ENCODE measurements around the gene EWSR1. TPM values are rescaled to one million over a fixed set of nuclear protein-coding genes. Genes with fewer than 3 reads are reported as not detected.

Gene EWSR1
- polyA plus RNA-seq, 1 donor from 2014 or later, result 277 TPM

DNA sequence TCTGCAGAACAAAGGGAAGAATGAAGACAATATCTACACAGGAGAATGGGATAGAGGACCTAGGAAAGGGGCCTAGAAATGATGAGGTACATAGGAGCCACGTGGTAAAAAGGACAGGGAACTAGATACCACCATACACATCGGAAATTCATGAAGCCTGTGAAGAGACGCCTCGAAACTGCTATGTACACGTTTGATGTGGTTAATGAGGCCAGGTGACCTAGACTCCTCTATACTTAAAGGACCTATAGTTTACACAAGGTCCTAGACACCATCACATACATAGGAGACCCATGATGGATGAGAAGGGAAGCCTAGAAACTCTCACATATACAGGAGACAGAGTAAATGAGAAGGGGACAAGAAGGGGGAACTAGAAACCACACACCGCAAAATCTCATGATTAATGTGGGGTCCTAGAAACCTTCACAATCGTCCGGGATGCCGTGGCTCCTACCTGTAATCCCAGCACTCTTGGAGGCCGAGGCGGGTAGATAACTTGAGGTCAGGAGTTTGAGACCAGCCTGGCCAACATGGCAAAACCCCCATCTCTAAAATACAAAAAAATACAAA lies 24.1 kb upstream of the EWSR1 start:
- Histone ChIP-seq H3K27me3 (ENCODE audit: insufficient read depth, low read depth, low read length) (no peaks in the 10 kb centered on the region), H3K9me2 (ENCODE audit: insufficient read depth, low read length) (no peaks in the 10 kb centered on the region), H3K4me2 (ENCODE audit: low read length) (no peak overlapping the region), H3K79me2 (replicated peaks; ENCODE audit: insufficient read depth, low read length) (no peaks in the 10 kb centered on the region), H3K27ac (ENCODE audit: low read length) (no peak overlapping the region), H3K9me3 (ENCODE audit: low read length) (no peaks in the 10 kb centered on the region), H2AFZ (ENCODE audit: low read depth, low read length) (no peak overlapping the region), H3K9ac (ENCODE audit: low read length) (no peak overlapping the region), H4K20me1 (ENCODE audit: insufficient read depth) (no peaks in the 10 kb centered on the region), H3K36me3 (ENCODE audit: insufficient read depth, low read length) (no peaks in the 10 kb centered on the region), H3K4me3 (ENCODE audit: low read length) (no peak overlapping the region), H3F3A (ENCODE audit: insufficient read depth, low read length, poor library complexity, severe bottlenecking) (no peaks in the 10 kb centered on the region)
- TF ChIP-seq SMC3 (conservative IDR thresholded peaks at IDR 0.05; ENCODE audit: poor library complexity) (no peak), RAD21 (conservative IDR thresholded peaks at IDR 0.05) (no peak), MXI1 (conservative IDR thresholded peaks at IDR 0.05; ENCODE audit: poor library complexity, severe bottlenecking) (no peak), TAF1 (IDR thresholded peaks at IDR 0.05; ENCODE audit: low read depth) (no peak), POLR2AphosphoS5 (IDR thresholded peaks at IDR 0.05) (no peak), EZH2 (IDR thresholded peaks at IDR 0.05; ENCODE audit: borderline replicate concordance, insufficient read depth, low read length, poor library complexity, severe bottlenecking) (no peak), EP300 (conservative IDR thresholded peaks at IDR 0.05; ENCODE audit: poor library complexity, severe bottlenecking) (no peak)
- TF ChIP-seq, protein P1, sequence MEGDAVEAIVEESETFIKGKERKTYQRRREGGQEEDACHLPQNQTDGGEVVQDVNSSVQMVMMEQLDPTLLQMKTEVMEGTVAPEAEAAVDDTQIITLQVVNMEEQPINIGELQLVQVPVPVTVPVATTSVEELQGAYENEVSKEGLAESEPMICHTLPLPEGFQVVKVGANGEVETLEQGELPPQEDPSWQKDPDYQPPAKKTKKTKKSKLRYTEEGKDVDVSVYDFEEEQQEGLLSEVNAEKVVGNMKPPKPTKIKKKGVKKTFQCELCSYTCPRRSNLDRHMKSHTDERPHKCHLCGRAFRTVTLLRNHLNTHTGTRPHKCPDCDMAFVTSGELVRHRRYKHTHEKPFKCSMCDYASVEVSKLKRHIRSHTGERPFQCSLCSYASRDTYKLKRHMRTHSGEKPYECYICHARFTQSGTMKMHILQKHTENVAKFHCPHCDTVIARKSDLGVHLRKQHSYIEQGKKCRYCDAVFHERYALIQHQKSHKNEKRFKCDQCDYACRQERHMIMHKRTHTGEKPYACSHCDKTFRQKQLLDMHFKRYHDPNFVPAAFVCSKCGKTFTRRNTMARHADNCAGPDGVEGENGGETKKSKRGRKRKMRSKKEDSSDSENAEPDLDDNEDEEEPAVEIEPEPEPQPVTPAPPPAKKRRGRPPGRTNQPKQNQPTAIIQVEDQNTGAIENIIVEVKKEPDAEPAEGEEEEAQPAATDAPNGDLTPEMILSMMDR (IDR thresholded peaks at IDR 0.05; ENCODE audit: poor library complexity, severe bottlenecking), result no peak
- TF ChIP-seq, protein P2, sequence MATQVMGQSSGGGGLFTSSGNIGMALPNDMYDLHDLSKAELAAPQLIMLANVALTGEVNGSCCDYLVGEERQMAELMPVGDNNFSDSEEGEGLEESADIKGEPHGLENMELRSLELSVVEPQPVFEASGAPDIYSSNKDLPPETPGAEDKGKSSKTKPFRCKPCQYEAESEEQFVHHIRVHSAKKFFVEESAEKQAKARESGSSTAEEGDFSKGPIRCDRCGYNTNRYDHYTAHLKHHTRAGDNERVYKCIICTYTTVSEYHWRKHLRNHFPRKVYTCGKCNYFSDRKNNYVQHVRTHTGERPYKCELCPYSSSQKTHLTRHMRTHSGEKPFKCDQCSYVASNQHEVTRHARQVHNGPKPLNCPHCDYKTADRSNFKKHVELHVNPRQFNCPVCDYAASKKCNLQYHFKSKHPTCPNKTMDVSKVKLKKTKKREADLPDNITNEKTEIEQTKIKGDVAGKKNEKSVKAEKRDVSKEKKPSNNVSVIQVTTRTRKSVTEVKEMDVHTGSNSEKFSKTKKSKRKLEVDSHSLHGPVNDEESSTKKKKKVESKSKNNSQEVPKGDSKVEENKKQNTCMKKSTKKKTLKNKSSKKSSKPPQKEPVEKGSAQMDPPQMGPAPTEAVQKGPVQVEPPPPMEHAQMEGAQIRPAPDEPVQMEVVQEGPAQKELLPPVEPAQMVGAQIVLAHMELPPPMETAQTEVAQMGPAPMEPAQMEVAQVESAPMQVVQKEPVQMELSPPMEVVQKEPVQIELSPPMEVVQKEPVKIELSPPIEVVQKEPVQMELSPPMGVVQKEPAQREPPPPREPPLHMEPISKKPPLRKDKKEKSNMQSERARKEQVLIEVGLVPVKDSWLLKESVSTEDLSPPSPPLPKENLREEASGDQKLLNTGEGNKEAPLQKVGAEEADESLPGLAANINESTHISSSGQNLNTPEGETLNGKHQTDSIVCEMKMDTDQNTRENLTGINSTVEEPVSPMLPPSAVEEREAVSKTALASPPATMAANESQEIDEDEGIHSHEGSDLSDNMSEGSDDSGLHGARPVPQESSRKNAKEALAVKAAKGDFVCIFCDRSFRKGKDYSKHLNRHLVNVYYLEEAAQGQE (IDR thresholded peaks at IDR 0.05; ENCODE audit: borderline replicate concordance), result no peak

DNA sequence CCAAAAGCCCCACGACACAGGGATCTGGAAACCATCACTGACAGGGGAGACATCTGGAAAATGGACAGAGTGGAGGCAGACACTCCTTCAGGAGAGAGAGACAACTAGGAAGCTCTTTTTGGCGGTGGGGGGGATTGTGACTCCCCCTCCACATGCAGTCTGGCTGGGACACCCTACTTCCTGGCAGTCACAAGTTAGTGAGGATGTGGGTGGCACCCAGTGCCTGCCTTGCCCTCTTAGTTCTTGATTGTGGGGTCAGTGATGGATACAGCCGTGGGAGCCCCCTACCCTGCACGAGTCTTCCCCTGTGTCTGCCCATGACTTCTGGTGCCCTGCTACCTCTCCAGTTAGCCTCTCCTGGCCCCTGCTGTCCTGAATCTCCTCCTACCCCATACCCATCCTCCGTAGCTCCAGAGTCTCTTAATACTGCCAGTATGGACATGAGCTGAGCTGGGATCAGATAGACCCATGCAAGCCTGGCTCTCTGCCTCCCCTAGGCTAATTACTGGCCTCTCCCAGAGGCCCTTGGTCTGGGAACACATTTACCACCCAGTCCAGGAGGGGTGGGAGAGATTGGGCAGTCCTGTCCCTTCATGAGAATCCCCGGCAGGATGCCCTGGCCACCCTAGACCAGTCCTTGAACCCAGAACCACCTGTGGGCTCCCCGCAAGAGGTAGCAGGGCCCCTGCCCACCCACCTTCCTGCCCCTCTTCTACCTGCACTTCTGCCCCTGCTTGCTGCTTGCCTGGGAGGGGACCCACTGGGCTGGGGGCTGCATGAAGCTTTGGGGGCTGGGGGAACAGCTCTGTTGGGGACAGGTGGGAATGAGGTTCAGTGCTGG lies 23.1 kb upstream of the EWSR1 start:
- Histone ChIP-seq H4K20me1 (ENCODE audit: insufficient read depth) (no peaks in the 10 kb centered on the region), H3K4me2 (ENCODE audit: low read length) (no peak overlapping the region), H3K36me3 (ENCODE audit: insufficient read depth, low read length) (no peaks in the 10 kb centered on the region), H3K9me3 (ENCODE audit: low read length) (no peaks in the 10 kb centered on the region), H3K27me3 (ENCODE audit: insufficient read depth, low read depth, low read length) (no peaks in the 10 kb centered on the region), H3F3A (ENCODE audit: insufficient read depth, low read length, poor library complexity, severe bottlenecking) (no peaks in the 10 kb centered on the region), H3K4me3 (ENCODE audit: low read length) (no peak overlapping the region), H3K27ac (ENCODE audit: low read length) (no peak overlapping the region), H3K79me2 (replicated peaks; ENCODE audit: insufficient read depth, low read length) (no peaks in the 10 kb centered on the region), H3K9me2 (ENCODE audit: insufficient read depth, low read length) (no peaks in the 10 kb centered on the region), H2AFZ (ENCODE audit: low read depth, low read length) (no peak overlapping the region), H3K9ac (ENCODE audit: low read length) (no peak overlapping the region)
- TF ChIP-seq RAD21 (conservative IDR thresholded peaks at IDR 0.05) (no peak), MXI1 (conservative IDR thresholded peaks at IDR 0.05; ENCODE audit: poor library complexity, severe bottlenecking) (peak; percentile 16)

Measured in neural cell (in vitro differentiated cells).